ENCODE measurements around the gene ASCL5. TPM values are rescaled to one million over a fixed set of nuclear protein-coding genes. Genes with fewer than 3 reads are reported as not detected.
A peak's percentile ranks its signal among the peaks of the same experiment; 100 is the strongest.

The ASCL5 gene
- total and polyA plus RNA-seq, 9 of the 15 experiments (the other 6 are each of a cell fraction or from before 2014, with no cell fraction given), result 0.09 TPM; not detected in 8

GRCh38 chr1:201126832-201127754 is at the start of gene ASCL5 (continued):
- TF ChIP-seq CHD7 (IDR thresholded peaks at IDR 0.05; ENCODE audit: low read depth, low read length) (no peak), NR3C1 (CRISPR knock-in tag; IDR thresholded peaks at IDR 0.05) (no peak), POLR2G (IDR thresholded peaks at IDR 0.05; ENCODE audit: low read depth, low read length) (no peak), TRIM25 (IDR thresholded peaks at IDR 0.05; ENCODE audit: borderline replicate concordance) (no peak), ARNT (IDR thresholded peaks at IDR 0.05) (no peak), NELFE (IDR thresholded peaks at IDR 0.05; ENCODE audit: insufficient read depth, insufficient read length) (no peak), JUN (IDR thresholded peaks at IDR 0.05; ENCODE audit: borderline replicate concordance, low read depth, low read length) (peak; percentile 15; the same call in 1 of the 2 replicates), JUN (CRISPR knock-in tag; IDR thresholded peaks at IDR 0.05; ENCODE audit: borderline replicate concordance) (no peak), ZNF253 (CRISPR knock-in tag; conservative IDR thresholded peaks at IDR 0.05) (no peak), CTCF (IDR thresholded peaks at IDR 0.05 in 2 of 3, conservative IDR thresholded peaks at IDR 0.05 in 1 of 3; ENCODE audit: insufficient read depth in 2 of 3, low read depth in 1 of 3, low read length in 3 of 3) (0 out of 6 replicates have a peak, but pooled peaks of 1 of the 3 experiments have one; percentile 11)

All from K562 (cell line).